Kidney (tissue), 14 donors: ENCODE results near the gene KPNB1. TPM values are rescaled to one million over a fixed set of nuclear protein-coding genes. Genes with fewer than 3 reads are reported as not detected.

Source experiments
- DNase-seq, 5 donors: peaks; one replicate each; pipeline ENCODE4 v3.0.0-alpha.2; 2013 to 2020
- FAIRE-seq: peaks from 2 replicates; lab custom pipeline; 2012; peaks lifted over from hg19 to GRCh38; lab: Jason Lieb, UNC
- H3K27ac ChIP-seq, 2 donors: one replicate each; pipeline ENCODE4 v1.7.0; 2013; ENCODE audit warnings: low read depth in 2 of 2, low read length in 2 of 2, inconsistent platforms in 1 of 2
- H3K27me3 ChIP-seq: one replicate; pipeline ENCODE4 v1.7.1; 2013; ENCODE audit warnings: low read length, inconsistent platforms; ENCODE audit not compliant: control insufficient read depth, insufficient read depth
- H3K36me3 ChIP-seq, 3 donors: one replicate each; pipeline versions ENCODE4 v1.7.0 to v1.7.1; 2013; ENCODE audit warnings: low read length in 3 of 3, control low read depth in 1 of 3, inconsistent platforms in 1 of 3; ENCODE audit not compliant: insufficient read depth in 3 of 3, control insufficient read depth in 2 of 3
- H3K4me1 ChIP-seq, 3 donors: one replicate each; pipeline versions ENCODE4 v1.7.0 to v1.7.1; 2013; ENCODE audit warnings: low read length in 3 of 3, inconsistent platforms in 1 of 3, low read depth in 1 of 3; ENCODE audit not compliant: control insufficient read depth in 2 of 3, insufficient read depth in 2 of 3
- H3K4me3 ChIP-seq, 3 donors: one replicate each; pipeline versions ENCODE4 v1.7.0 to v1.8.1; 2013; ENCODE audit warnings: low read length in 3 of 3, control low read depth in 1 of 3, inconsistent platforms in 1 of 3
- H3K9ac ChIP-seq, 3 donors: one replicate each; pipeline versions ENCODE4 v1.7.0 to v1.7.1; 2013; ENCODE audit warnings: low read length in 3 of 3, control low read depth in 1 of 3, inconsistent platforms in 1 of 3
- H3K9me3 ChIP-seq, 3 donors: one replicate each; pipeline versions ENCODE4 v1.7.0 to v1.7.1; 2013; ENCODE audit warnings: low read length in 3 of 3, control low read depth in 1 of 3, inconsistent platforms in 1 of 3; ENCODE audit not compliant: control insufficient read depth in 2 of 3, insufficient read depth in 1 of 3
- intact Hi-C: fragments of 100-400 bp; cut with DNase I; formaldehyde crosslinking; loops from one replicate; pipeline ENCODE4 v1.11.1; 2022
- polyA plus RNA-seq: library from polyadenylated mRNA; stranded (reverse); fragments of 350-450 nt; fragmentation: Illumina TruSeq; extraction: RNeasy Lipid Tissue Mini Kit (QIAGEN cat#74804); gene quantifications from one replicate; pipeline ENCODE4 v1.2.3, GENCODE V29; 2014; ENCODE audit warnings: low read depth, low replicate concordance; ENCODE audit not compliant: insufficient read depth
- total RNA-seq: library from RNA; stranded (reverse); fragmentation: NEBNext Ultra II Directional; extraction: Animal tissue kit (Norgen Biotek cat#: 25700); gene quantifications from one replicate; pipeline ENCODE4 v1.2.1, GENCODE V29; 2021
- TF ChIP-seq, protein P1 (sequence below): IDR thresholded peaks from 3 replicates; pipeline ENCODE4 v1.5.1; 2012; ENCODE audit warnings: mild to moderate bottlenecking, moderate library complexity, borderline replicate concordance; ENCODE audit not compliant: insufficient read depth; ENCODE audit errors: extremely low read depth
- donor health status: control.
- donor health status: control.
- donor health status: control.
- donor health status: control.
- donor health status: control.
- donor health status: DM: yes; HTN: yes; CAD: no.
- donor health status: Normal renal cell carcinoma (clear cell type).

Gene KPNB1
- total and polyA plus RNA-seq, 2 donors from 2014 or later, result 49.1 to 220 TPM

DNA sequence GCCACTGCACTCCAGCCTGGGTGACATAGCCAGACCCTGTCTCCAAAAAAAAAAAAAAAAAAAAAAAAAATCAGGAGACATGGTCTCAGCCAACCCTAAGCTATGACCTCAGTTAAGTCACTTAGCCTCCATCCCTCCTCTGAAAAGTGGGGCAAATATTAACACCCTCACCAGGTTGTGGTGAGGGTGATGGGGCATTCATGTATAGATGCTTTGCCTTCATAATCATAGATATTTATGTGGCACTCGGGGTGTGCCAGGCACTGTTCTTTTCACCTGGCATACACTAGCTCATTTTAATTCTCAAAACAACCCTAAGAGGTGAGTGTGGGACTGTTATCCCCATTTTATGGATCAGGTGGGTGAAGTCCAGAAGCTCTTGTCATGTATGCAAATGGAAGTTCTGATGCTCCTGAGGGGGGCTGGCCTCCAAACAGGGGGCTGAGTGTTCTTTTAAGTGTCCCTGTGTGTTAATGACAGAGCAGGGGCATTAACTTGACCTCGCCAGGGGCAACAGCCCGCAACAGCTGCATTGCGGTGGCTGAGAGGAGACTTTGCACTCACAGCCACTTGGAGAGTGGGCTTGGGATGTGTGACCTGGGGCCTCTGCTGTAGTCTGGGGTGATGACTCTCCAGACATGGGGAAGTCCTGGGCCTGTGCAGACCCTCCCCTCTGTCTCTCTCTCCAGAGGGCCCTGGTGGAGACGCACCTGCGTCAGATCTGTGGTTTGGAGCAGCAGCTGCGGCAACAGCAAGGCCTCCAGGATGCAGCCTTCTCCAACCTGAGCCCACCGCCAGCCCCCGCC lies 48.4 kb downstream of the KPNB1 start:
- Histone ChIP-seq H3K27me3 (no peaks in the 10 kb centered on the region), H3K4me3 (no peak overlapping the region), H3K36me3 (peaks cover 2 to 10% (median 4%) of the 10 kb centered on the region in 3 donors), H3K9ac (no peak overlapping the region), H3K27ac (no peak overlapping the region), H3K4me1 (peaks cover 2 to 12% (median 3%) of the 10 kb centered on the region in 3 donors), H3K9me3 (no peaks in the 10 kb centered on the region)
- FAIRE-seq (no peak), DNase-seq (no peak)
- TF ChIP-seq, protein P1, sequence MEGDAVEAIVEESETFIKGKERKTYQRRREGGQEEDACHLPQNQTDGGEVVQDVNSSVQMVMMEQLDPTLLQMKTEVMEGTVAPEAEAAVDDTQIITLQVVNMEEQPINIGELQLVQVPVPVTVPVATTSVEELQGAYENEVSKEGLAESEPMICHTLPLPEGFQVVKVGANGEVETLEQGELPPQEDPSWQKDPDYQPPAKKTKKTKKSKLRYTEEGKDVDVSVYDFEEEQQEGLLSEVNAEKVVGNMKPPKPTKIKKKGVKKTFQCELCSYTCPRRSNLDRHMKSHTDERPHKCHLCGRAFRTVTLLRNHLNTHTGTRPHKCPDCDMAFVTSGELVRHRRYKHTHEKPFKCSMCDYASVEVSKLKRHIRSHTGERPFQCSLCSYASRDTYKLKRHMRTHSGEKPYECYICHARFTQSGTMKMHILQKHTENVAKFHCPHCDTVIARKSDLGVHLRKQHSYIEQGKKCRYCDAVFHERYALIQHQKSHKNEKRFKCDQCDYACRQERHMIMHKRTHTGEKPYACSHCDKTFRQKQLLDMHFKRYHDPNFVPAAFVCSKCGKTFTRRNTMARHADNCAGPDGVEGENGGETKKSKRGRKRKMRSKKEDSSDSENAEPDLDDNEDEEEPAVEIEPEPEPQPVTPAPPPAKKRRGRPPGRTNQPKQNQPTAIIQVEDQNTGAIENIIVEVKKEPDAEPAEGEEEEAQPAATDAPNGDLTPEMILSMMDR, result no peak
- intact Hi-C loops, result no loop called here

DNA sequence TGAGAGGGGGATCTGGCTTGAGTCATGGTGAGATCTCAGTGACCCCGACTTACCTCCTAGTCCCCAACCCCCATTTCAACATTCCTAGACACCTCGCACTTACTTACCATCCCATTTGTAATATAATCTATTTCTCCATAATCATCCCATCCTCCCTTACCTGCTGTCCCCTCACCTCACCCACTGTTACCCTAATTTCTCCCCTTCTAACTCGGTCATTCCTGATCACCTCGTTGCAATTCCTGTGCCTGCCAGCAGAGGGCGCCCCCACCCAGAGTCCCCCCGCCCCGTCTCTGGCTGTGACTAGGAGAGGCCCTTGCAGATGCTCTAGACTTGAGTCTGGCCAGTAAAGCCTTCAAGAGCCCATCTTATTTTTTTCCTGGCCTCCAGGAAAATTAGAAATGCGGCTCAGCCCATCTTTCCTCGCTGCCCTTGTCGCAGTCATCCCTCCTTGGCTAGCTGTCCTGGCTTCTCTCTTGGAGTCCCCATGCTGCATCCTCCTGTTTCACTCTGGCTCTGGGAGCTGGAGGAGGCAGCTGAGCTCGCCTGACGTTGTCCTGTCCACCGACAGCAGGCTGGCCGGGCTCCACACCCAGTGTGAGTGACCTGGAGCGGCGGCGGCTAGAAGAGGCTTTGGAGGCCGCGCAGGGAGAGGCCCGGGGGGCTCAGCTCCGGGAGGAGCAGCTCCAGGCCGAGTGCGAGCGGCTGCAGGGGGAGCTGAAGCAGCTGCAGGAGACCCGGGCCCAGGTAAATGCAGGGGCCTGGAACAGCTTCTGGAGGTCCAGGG lies 49.2 kb downstream of the KPNB1 start:
- H3K36me3 ChIP-seq, result peaks cover 2 to 10% (median 4%) of the 10 kb centered on the region in 3 donors
- DNase-seq, result peak; percentile 47 to 78 (median 77)
- H3K9me3 ChIP-seq, result no peaks in the 10 kb centered on the region
- intact Hi-C loops, result no loop called here
- TF ChIP-seq, protein P1, result peak; percentile 84
- peaks cover 0 to 10% (median 0%) of the 10 kb centered on the region in 3 donors for H3K4me1 ChIP-seq
- no peak overlapping the region for H3K4me3 ChIP-seq
- no peak for FAIRE-seq
- H3K27me3 ChIP-seq, result no peaks in the 10 kb centered on the region
- no peak overlapping the region for H3K9ac ChIP-seq
- no peak overlapping the region for H3K27ac ChIP-seq

DNA sequence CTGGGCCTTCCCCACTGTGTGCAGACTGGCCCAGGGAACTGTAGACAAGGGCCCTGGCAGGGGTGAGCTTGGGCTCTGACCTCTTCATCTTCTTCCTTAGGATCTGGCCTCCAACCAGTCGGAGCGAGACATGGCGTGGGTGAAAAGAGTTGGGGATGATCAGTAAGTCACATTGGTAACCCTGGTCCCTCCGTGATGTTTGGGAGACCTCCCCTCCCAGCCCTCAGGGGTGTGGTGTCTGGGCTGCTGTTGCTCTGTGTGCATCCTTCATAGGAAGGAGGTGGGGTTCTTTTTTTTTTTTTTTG lies 49.8 kb downstream of the KPNB1 start:
- Histone ChIP-seq H3K36me3 (peaks cover 2 to 10% (median 4%) of the 10 kb centered on the region in 3 donors), H3K27me3 (no peaks in the 10 kb centered on the region), H3K9ac (no peak overlapping the region), H3K4me3 (no peak overlapping the region), H3K4me1 (peaks cover 0 to 10% (median 0%) of the 10 kb centered on the region in 3 donors), H3K27ac (no peak overlapping the region), H3K9me3 (no peaks in the 10 kb centered on the region)
- FAIRE-seq, result no peak
- intact Hi-C loops, result no loop called here
- no peak for DNase-seq
- TF ChIP-seq, protein P1, result no peak
